Smooth muscle cell (in vitro differentiated cells): ENCODE data around the gene SLC12A8. TPM values are rescaled to one million over a fixed set of nuclear protein-coding genes. Genes with fewer than 3 reads are reported as not detected.

Experiments
- DNase-seq: peaks from one replicate; lab custom pipeline; 2025; ENCODE audit not compliant: unreplicated experiment; lab: John Stamatoyannopoulos, UW
- H2AFZ ChIP-seq: fragments of 200-600 bp; sonication (generic); 2 replicates; pipeline ENCODE4 v1.6.0; 2016; ENCODE audit warnings: antibody characterized with exemption, low read depth, mild to moderate bottlenecking
- H3F3A ChIP-seq: fragments of 200-600 bp; sonication (generic); 2 replicates; pipeline ENCODE4 v1.6.0; 2017; ENCODE audit warnings: antibody characterized with exemption, low read depth
- H3K27ac ChIP-seq: fragments of 200-600 bp; sonication (generic); 2 replicates; pipeline ENCODE4 v1.5.1; 2016; ENCODE audit warnings: low read depth, mild to moderate bottlenecking
- H3K27me3 ChIP-seq: fragments of 200-600 bp; sonication (generic); 2 replicates; pipeline ENCODE4 v1.6.1; 2016; ENCODE audit warnings: low read depth, mild to moderate bottlenecking
- H3K36me3 ChIP-seq: fragments of 200-600 bp; sonication (generic); 2 replicates; pipeline ENCODE4 v1.5.1; 2016; ENCODE audit warnings: low read depth
- H3K4me1 ChIP-seq: fragments of 200-600 bp; sonication (generic); 2 replicates; pipeline ENCODE4 v1.5.1; 2016; ENCODE audit warnings: low read depth
- H3K4me2 ChIP-seq: fragments of 200-600 bp; sonication (generic); 2 replicates; pipeline ENCODE4 v1.6.0; 2016; ENCODE audit warnings: mild to moderate bottlenecking
- H3K4me3 ChIP-seq: fragments of 200-600 bp; sonication (generic); 2 replicates; pipeline ENCODE4 v1.5.1; 2016; ENCODE audit warnings: mild to moderate bottlenecking
- H3K79me2 ChIP-seq: fragments of 200-600 bp; sonication (generic); 2 replicates; pipeline ENCODE4 v1.6.0; 2016; ENCODE audit warnings: low read depth, mild to moderate bottlenecking
- H3K9ac ChIP-seq: fragments of 200-600 bp; sonication (generic); 2 replicates; pipeline ENCODE4 v1.6.0; 2016; ENCODE audit warnings: low read depth
- H3K9me3 ChIP-seq: fragments of 200-600 bp; sonication (generic); replicated peaks from 2 replicates; pipeline ENCODE4 v1.5.1; 2016; ENCODE audit warnings: low read depth
- H4K20me1 ChIP-seq: fragments of 200-600 bp; sonication (generic); 2 replicates; pipeline ENCODE4 v1.6.0; 2016; ENCODE audit warnings: low read depth
- CTCF ChIP-seq: fragments of 200-600 bp; sonication (generic); IDR thresholded peaks from 2 replicates; pipeline ENCODE4 v1.5.1; 2017; ENCODE audit warnings: borderline replicate concordance, mild to moderate bottlenecking, antibody characterized with exemption; ENCODE audit not compliant: insufficient read depth, poor library complexity, severe bottlenecking
- WGBS: methylation state at CpG from one replicate; pipeline ENCODE4 v1.1.7; 2016; ENCODE audit warnings: low lambda C conversion rate; 5-methylcytosine and 5-hydroxymethylcytosine counted together
- polyA plus RNA-seq: library from polyadenylated mRNA; unstranded; fragments of >200 nt; fragmentation: Nextera tagmentation; extraction: Ambion mirVana; gene quantifications from 2 replicates; pipeline ENCODE4 v1.2.1, GENCODE V29; 2016
- total RNA-seq: library from RNA; depleted of rRNA; stranded (reverse); fragments of >200 nt; gene quantifications from 2 replicates; pipeline ENCODE4 v1.2.3, GENCODE V29; 2014

The SLC12A8 gene
- total and polyA plus RNA-seq, 2 experiments from 2014 or later, result 28.5 to 54.3 TPM

DNA sequence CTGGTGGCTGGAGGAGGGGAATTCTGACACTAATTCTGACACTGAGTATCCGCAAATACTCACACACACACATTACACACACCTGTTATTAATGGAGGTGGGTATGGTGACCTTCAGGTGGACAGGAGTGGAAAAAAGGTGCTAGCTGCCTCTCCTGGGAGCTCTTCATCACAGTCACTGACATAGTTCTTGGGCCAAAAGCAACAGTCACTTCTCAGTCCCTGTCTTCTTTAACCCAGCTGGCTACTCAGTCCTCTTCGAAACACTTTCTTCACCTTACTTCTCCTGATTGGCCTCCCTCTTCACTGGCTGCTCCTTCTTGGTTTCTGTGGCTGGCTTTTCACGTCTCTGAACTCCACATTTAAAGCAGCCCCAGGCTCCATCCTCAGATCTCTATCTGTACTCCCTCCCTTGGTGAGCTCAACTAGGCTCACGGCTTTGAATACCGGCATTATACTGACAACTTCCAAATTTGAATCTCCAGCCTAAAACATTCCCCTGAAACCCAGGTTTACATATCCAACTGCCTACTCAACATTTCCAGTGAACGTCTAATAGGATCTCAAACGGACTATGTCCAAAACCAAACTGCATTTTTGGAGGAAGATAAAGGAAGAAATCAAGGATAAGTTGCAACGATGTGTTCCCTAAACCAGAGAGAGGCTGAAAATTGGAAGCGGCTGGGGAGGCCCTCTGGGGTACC is 103.6 kb downstream of the SLC12A8 start:
- Histone ChIP-seq H3K4me3 (peak overlapping the region; percentile 2), H3K4me2 (peak overlapping the region; percentile 72), H3K27ac (peak overlapping the region; percentile 87), H3F3A (peaks cover 14% of the 10 kb centered on the region), H3K9ac (peak overlapping the region; percentile 31), H3K4me1 (peaks cover 19% of the 10 kb centered on the region), H2AFZ (no peak overlapping the region), H3K9me3 (no peaks in the 10 kb centered on the region), H3K79me2 (peaks cover 26% of the 10 kb centered on the region), H3K27me3 (no peaks in the 10 kb centered on the region), H3K36me3 (no peaks in the 10 kb centered on the region), H4K20me1 (no peaks in the 10 kb centered on the region)
- no peak for DNase-seq
- 25% methylated on average over 9 of the region's 9 CpGs for WGBS
- TF ChIP-seq CTCF, result no peak

DNA sequence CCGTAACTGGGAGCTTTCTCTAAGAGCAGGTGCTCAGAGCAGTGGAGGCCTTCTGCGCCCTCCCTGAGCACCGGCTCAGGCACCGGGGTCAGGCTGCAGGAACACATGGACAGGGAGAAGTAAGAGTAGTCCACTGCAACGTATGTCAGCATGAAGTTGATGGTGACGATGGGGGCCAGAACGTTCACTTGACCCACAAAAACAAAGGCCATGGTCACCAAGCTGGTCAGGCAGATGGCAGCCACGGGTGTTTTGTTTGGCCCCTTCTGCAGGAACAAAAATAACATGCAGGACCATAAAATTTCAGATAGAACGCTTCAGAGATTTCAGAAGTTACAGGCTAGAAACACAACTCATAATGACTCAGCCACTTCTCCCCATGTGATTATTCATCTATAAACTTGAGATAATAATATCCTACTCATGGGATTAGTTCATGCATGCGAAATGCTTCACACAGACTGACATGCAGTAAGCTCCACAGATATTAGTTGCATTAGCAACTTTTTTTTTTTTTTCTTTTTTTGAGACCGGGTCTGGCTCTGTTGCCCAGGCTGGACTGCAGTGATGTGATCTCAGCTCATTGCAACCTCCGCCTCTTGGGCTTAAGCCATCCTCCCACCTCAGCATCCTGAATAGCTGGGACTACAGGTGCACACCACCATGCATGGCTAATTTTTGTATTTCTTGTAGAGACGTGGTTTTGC is 104.5 kb downstream of the SLC12A8 start:
- peak overlapping the region; percentile 37 for H3K9ac ChIP-seq
- 45% methylated on average over 13 of the region's 13 CpGs for whole genome bisulfite sequencing
- TF ChIP-seq CTCF, result no peak
- no peak for DNase-seq
- peak overlapping the region; percentile 87 for H3K27ac ChIP-seq
- H3F3A ChIP-seq, result peaks cover 14% of the 10 kb centered on the region
- H3K4me2 ChIP-seq, result peak overlapping the region; percentile 72
- H3K4me1 ChIP-seq, result peaks cover 19% of the 10 kb centered on the region
- H4K20me1 ChIP-seq, result no peaks in the 10 kb centered on the region
- peaks cover 30% of the 10 kb centered on the region for H3K79me2 ChIP-seq
- no peak overlapping the region for H3K4me3 ChIP-seq
- no peaks in the 10 kb centered on the region for H3K9me3 ChIP-seq
- H3K36me3 ChIP-seq, result no peaks in the 10 kb centered on the region
- no peak overlapping the region for H2AFZ ChIP-seq
- no peaks in the 10 kb centered on the region for H3K27me3 ChIP-seq

DNA sequence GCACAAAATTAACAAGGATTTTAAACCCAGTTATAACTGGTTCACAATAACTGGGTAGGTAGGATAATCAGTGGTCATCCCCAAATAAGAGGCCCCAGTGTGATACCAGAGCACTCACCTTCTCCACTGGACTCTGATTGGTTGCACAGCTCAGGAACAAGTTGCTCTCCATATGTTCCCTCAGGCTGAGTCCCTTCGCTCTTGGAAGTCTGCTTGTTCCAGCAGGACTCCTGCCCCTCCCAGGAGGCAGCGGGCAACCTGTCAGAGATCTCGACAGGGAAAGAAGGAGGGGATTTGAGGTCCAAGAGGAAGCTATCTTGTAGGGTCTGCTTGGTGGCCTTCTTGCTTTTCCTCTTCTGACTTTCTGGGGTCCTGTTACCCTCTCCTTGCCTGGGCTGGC is 105.2 kb downstream of the SLC12A8 start:
- H3K4me2 ChIP-seq, result peak overlapping the region; percentile 72
- DNase-seq, result no peak
- peak overlapping the region; percentile 87 for H3K27ac ChIP-seq
- H3K4me1 ChIP-seq, result peaks cover 19% of the 10 kb centered on the region
- WGBS, result 77% methylated on average over 3 of the region's 3 CpGs
- peak overlapping the region; percentile 37 for H3K9ac ChIP-seq
- no peaks in the 10 kb centered on the region for H4K20me1 ChIP-seq
- H3F3A ChIP-seq, result peaks cover 14% of the 10 kb centered on the region
- no peak for TF ChIP-seq CTCF
- H3K79me2 ChIP-seq, result peaks cover 30% of the 10 kb centered on the region
- no peak overlapping the region for H3K4me3 ChIP-seq
- no peak overlapping the region for H2AFZ ChIP-seq
- H3K9me3 ChIP-seq, result no peaks in the 10 kb centered on the region
- no peaks in the 10 kb centered on the region for H3K36me3 ChIP-seq
- no peaks in the 10 kb centered on the region for H3K27me3 ChIP-seq
